Left lung (tissue), 10 donors: ENCODE measurements around the gene BFSP2. TPM values are rescaled to one million over a fixed set of nuclear protein-coding genes. Genes with fewer than 3 reads are reported as not detected.

Experiments used
- ATAC-seq: fragments of 200-7000 bp; cut with Tn5 transposase; one replicate; pipeline ENCODE4 v1.9.1; 2020; ENCODE audit warnings: moderate library complexity
- DNase-seq, 4 donors: peaks; one replicate each; pipeline ENCODE4 v3.0.0-alpha.2; 2013 to 2020
- H3K27ac ChIP-seq, 2 donors: fragments of 200-600 bp; sonication (generic) in 1 of 2; one replicate each; pipeline versions ENCODE4 v1.5.0 to v1.8.0; 2020 to 2021
- H3K27me3 ChIP-seq, 2 donors: fragments of 200-600 bp; sonication (generic) in 1 of 2; one replicate each; pipeline versions ENCODE4 v1.5.0 to v1.8.0; 2020 to 2021
- H3K36me3 ChIP-seq, 2 donors: fragments of 200-600 bp; sonication (generic) in 1 of 2; one replicate each; pipeline versions ENCODE4 v1.5.0 to v1.8.0; 2020 to 2021
- H3K4me1 ChIP-seq, 2 donors: fragments of 200-600 bp; one replicate each; pipeline ENCODE4 v1.8.0; 2021
- H3K4me3 ChIP-seq, 2 donors: fragments of 200-600 bp; sonication (generic) in 1 of 2; one replicate each; pipeline versions ENCODE4 v1.5.0 to v1.8.0; 2020 to 2021; ENCODE audit warnings: mild to moderate bottlenecking in 1 of 2
- H3K9me3 ChIP-seq, 2 donors: fragments of 200-600 bp; sonication (generic) in 1 of 2; one replicate each; pipeline versions ENCODE4 v1.5.0 to v1.8.0; 2020 to 2021
- intact Hi-C, 2 donors: fragments of 100-400 bp; cut with DNase I; formaldehyde crosslinking; loops; one replicate each; pipeline versions ENCODE4 v1.11.2 to v1.14.2; 2022
- polyA plus RNA-seq, 6 donors: library from polyadenylated mRNA; unstranded; fragments of 120-200 nt; gene quantifications; one replicate each; pipeline ENCODE4 v1.2.1, GENCODE V29; 2013; ENCODE audit not compliant: insufficient read length in 6 of 6
- total RNA-seq, 2 donors: library from RNA; stranded (reverse); fragmentation: NEBNext Ultra II Directional; extraction: Animal tissue kit (Norgen Biotek cat#: 25700); gene quantifications; one replicate each; pipeline ENCODE4 v1.2.1, GENCODE V29; 2021
- TF ChIP-seq, protein P1 (sequence below), 2 donors: fragments of 200-600 bp; sonication (generic) in 1 of 2; IDR thresholded peaks; one replicate each; pipeline versions ENCODE4 v1.5.0 to v1.8.0; 2021; ENCODE audit warnings: antibody characterized with exemption in 2 of 2
- donor health status: DM: no; HTN: yes; CAD: no.
- donor health status: DM: no; HTN: no; CAD: no.

The BFSP2 gene
- total and polyA plus RNA-seq, 8 donors = not detected

DNA sequence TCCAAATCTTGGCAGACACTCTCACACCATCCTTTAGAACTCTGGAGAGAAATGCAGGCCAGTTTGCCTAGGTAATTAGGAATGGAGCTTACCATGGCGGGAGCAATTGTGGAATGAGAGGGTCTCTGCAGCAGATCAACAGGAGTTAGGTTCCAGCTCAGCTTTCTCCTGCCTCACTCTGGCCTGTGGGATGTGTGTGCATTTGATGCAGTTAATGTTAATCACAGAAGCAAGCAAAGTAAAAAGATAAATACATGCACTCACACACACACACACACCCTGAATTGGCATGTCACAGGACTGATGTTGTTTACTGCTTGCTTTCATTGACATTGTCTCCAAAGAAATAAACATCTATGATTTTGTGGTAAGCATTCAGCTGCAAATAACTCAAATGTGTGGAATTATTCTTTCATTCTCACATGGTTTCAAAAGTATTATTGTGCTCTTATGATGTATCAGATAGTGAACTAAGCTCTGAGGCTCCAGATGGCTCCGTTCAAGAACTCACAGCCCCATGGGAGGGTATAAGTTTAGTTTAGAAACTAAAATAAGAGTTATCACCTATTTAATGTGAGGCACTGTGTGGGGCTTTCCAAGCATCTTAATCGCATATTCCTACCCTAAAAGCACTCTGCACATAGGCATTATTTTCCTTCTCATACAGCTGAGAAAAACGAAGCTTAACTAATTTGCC, 31.3 kb upstream of the BFSP2 start:
- Histone ChIP-seq H3K36me3 (no peaks in the 10 kb centered on the region), H3K4me1 (no peaks in the 10 kb centered on the region), H3K4me3 (no peak overlapping the region), H3K27ac (no peak overlapping the region), H3K27me3 (no peaks in the 10 kb centered on the region), H3K9me3 (no peaks in the 10 kb centered on the region)
- intact Hi-C loops = no loop called here
- no peak for DNase-seq
- TF ChIP-seq, protein P1, sequence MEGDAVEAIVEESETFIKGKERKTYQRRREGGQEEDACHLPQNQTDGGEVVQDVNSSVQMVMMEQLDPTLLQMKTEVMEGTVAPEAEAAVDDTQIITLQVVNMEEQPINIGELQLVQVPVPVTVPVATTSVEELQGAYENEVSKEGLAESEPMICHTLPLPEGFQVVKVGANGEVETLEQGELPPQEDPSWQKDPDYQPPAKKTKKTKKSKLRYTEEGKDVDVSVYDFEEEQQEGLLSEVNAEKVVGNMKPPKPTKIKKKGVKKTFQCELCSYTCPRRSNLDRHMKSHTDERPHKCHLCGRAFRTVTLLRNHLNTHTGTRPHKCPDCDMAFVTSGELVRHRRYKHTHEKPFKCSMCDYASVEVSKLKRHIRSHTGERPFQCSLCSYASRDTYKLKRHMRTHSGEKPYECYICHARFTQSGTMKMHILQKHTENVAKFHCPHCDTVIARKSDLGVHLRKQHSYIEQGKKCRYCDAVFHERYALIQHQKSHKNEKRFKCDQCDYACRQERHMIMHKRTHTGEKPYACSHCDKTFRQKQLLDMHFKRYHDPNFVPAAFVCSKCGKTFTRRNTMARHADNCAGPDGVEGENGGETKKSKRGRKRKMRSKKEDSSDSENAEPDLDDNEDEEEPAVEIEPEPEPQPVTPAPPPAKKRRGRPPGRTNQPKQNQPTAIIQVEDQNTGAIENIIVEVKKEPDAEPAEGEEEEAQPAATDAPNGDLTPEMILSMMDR (IDR thresholded peaks at IDR 0.05) = no peak
- no peak for ATAC-seq

DNA sequence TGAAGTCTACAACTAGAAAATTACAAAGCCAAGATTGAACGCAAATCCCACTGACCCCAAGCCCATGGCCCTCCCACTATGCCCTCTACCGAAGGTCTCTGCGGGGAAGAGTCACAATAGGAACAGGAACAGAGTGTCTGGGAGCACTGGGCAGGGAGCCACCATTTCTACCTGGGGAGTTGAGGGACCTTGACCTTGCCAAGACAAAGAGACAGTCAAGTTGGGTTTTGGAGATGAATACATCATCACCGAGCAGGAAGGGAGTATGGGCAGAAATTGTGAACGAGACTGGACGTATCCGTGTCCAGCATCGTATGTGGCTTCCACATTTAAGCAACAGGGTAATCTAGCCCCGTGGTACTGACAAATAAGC, 30.8 kb upstream of the BFSP2 start:
- DNase-seq = no peak
- no peak overlapping the region for H3K27ac ChIP-seq
- H3K4me1 ChIP-seq = no peaks in the 10 kb centered on the region
- no peaks in the 10 kb centered on the region for H3K36me3 ChIP-seq
- TF ChIP-seq, protein P1 (IDR thresholded peaks at IDR 0.05) = no peak
- ATAC-seq = no peak
- H3K27me3 ChIP-seq = no peaks in the 10 kb centered on the region
- H3K4me3 ChIP-seq = no peak overlapping the region
- H3K9me3 ChIP-seq = no peaks in the 10 kb centered on the region
- intact Hi-C loops = no loop called here

DNA sequence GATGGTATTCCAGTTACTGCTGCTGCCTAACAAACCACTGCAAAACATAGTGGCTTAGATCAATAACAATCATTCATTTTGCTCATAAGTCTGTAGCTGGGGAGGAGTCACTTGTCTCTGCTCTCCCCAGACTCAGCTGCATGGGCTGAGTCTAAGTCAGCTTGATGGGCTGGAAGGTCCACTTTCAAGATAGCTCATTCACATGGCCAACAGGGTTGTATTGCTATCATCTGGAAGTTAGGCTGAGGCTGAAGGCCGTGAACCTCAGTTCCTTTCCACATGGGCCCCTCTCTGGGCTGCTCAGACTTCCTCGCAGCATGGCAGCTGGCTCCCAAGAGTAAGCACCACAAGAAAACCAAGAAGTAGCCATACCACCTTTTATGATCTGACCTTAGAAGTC, 28.7 kb upstream of the BFSP2 start:
- DNase-seq = no peak
- TF ChIP-seq, protein P1 (IDR thresholded peaks at IDR 0.05) = no peak
- intact Hi-C loops = no loop called here
- H3K27ac ChIP-seq = no peak overlapping the region
- no peaks in the 10 kb centered on the region for H3K27me3 ChIP-seq
- peaks cover 0 to 3% of the 10 kb centered on the region in 2 donors for H3K4me1 ChIP-seq
- no peaks in the 10 kb centered on the region for H3K9me3 ChIP-seq
- H3K36me3 ChIP-seq = no peaks in the 10 kb centered on the region
- no peak for ATAC-seq
- no peak overlapping the region for H3K4me3 ChIP-seq

DNA sequence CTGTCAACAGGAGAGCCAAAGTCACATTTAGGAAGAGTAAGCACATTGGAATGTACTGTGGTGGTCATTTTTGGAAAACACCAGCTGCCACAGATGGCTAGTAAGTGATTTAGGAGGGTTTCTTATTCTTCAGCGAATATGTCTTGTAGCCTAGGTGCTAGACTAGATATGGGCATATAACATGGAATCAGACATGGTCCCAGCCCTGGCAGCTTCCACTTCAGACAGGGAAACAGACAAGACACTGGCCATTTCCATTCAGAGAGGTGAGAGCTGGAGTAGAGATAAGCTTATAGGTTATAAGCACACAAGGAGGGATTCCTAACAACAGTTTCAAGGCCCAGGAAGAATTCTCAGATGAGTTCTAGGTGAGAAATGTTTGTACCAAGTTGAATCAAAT, 28.2 kb upstream of the BFSP2 start:
- TF ChIP-seq, protein P1 (IDR thresholded peaks at IDR 0.05) = no peak
- no peak overlapping the region for H3K27ac ChIP-seq
- intact Hi-C loops = no loop called here
- no peaks in the 10 kb centered on the region for H3K9me3 ChIP-seq
- H3K36me3 ChIP-seq = no peaks in the 10 kb centered on the region
- no peaks in the 10 kb centered on the region for H3K27me3 ChIP-seq
- DNase-seq = no peak
- peaks cover 0 to 8% of the 10 kb centered on the region in 2 donors for H3K4me1 ChIP-seq
- no peak for ATAC-seq
- H3K4me3 ChIP-seq = no peak overlapping the region

DNA sequence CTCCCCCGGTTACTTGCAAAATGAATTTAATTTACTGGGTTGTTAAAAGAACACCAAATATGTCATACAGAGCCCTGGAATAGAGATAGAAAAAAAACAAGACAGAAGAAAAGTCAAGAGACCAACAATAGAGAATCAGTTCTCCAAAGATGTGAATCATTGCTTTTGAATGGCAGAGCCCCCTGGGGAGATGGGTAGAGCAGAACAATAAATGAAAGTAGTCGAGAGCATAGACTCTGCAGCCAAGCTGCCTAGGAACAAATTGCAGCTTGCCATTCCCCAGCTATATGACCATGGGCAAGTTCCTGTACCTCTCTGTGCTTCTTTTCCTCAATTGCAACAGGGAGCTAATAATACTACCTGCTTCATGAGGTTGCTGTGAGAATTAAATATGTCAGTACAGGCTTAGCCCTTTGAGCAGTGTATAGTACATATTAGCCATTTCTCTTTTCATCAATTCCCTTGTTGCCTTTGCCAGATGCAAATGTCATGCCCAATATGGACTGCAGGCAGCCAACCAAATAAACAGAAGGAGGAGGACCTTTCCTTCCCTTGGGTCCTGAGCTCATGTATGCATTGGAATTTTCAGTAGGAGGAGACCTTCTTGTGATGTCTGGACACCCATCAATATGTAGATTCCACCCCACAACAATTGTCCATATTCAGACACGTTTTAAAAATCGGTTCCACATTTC, 25.0 kb upstream of the BFSP2 start:
- no peak for DNase-seq

More for the DNA sequence above, 25.0 kb upstream of the BFSP2 start:
- Histone ChIP-seq H3K27me3 (no peaks in the 10 kb centered on the region), H3K4me1 (peaks cover 0 to 8% of the 10 kb centered on the region in 2 donors), H3K9me3 (no peaks in the 10 kb centered on the region), H3K27ac (no peak overlapping the region), H3K4me3 (no peak overlapping the region), H3K36me3 (no peaks in the 10 kb centered on the region)
- no peak for ATAC-seq
- intact Hi-C loops = loop anchor here in 1 of 2 donors (5.0 kb wide), 1 partner anchor 333 kb away; no protein-coding TSS in a partner anchor
- TF ChIP-seq, protein P1 (IDR thresholded peaks at IDR 0.05) = no peak
